Measurements from ENCODE around the gene ACER3.

The ACER3 gene

GRCh38 chr11:77003963-77004362 is 143.2 kb downstream of the ACER3 start:
- no peak for DNase-seq

GRCh38 chr11:77009533-77010160 is 148.9 kb downstream of the ACER3 start:
- DNase-seq = no peak

- DNase-seq = no peak
Observed at GRCh38 chr11:77014669-77015068, 154.0 kb downstream of the ACER3 start.

GRCh38 chr11:77018396-77018924 is 157.7 kb downstream of the ACER3 start:
- peak; percentile 27 for DNase-seq

- no peak for DNase-seq
Observed at GRCh38 chr11:77019976-77020595, 159.4 kb downstream of the ACER3 start.

- DNase-seq = no peak
Observed at GRCh38 chr11:77020734-77021133, 160.0 kb downstream of the ACER3 start.

GRCh38 chr11:77024745-77025144 is 164.0 kb downstream of the ACER3 start:
- no peak for DNase-seq

GRCh38 chr11:77026221-77026620 is 165.5 kb downstream of the ACER3 start:
- DNase-seq = no peak

GRCh38 chr11:77026743-77027142 is 166.0 kb downstream of the ACER3 start:
- DNase-seq = no peak

- DNase-seq = no peak
Observed at GRCh38 chr11:77027275-77027674, 166.6 kb downstream of the ACER3 start.

- DNase-seq = no peak
Observed at GRCh38 chr11:77029829-77030228, 169.1 kb downstream of the ACER3 start.

- no peak for DNase-seq
Observed at GRCh38 chr11:77030834-77031414, 170.2 kb downstream of the ACER3 start.

GRCh38 chr11:77031599-77031998 is 170.9 kb downstream of the ACER3 start:
- no peak for DNase-seq

- no peak for DNase-seq
Observed at GRCh38 chr11:77035039-77035438, 174.3 kb downstream of the ACER3 start.

GRCh38 chr11:77035580-77035979 is 174.9 kb downstream of the ACER3 start:
- DNase-seq = no peak

- DNase-seq = no peak
Observed at GRCh38 chr11:77036398-77036797, 175.7 kb downstream of the ACER3 start.

- no peak for DNase-seq
Observed at GRCh38 chr11:77037057-77037456, 176.3 kb downstream of the ACER3 start.

GRCh38 chr11:77038029-77038824 is 177.5 kb downstream of the ACER3 start:
- DNase-seq = no peak

GRCh38 chr11:77038825-77039326 is 178.2 kb downstream of the ACER3 start:
- no peak for DNase-seq

- DNase-seq = peak; percentile 17
Observed at GRCh38 chr11:77039491-77040400, 179.0 kb downstream of the ACER3 start.

GRCh38 chr11:77040401-77040777 is 179.7 kb downstream of the ACER3 start:
- no peak for DNase-seq

GRCh38 chr11:77040889-77041288 is 180.2 kb downstream of the ACER3 start:
- no peak for DNase-seq
